Measurements from ENCODE around the gene FBXO22.
"Not testable (repeated sequence)": the region's sequence is repeated elsewhere in the genome, so short reads cannot be mapped to it uniquely, and the experiment has no call there.

- TF ChIP-seq HDGF (IDR thresholded peaks at IDR 0.05); NFYB (IDR thresholded peaks at IDR 0.05; ENCODE audit: insufficient read depth, low read depth, low read length); CTCF (IDR thresholded peaks at IDR 0.05 in 2 of 3, conservative IDR thresholded peaks at IDR 0.05 in 1 of 3; ENCODE audit: control insufficient read depth in 2 of 3, extremely low read depth in 1 of 3, insufficient read depth in 1 of 3, low read depth in 3 of 3, low read length in 3 of 3); RFX5 (IDR thresholded peaks at IDR 0.05; ENCODE audit: low read depth, low read length); POLR2AphosphoS5 (IDR thresholded peaks at IDR 0.05; ENCODE audit: low read length); KLF5 (IDR thresholded peaks at IDR 0.05; ENCODE audit: partially characterized antibody): not testable (repeated sequence)
Observed at GRCh38 chr15:75976766-75977165, 73.1 kb downstream of the FBXO22 start.
